Endothelial cell of umbilical vein (primary cell): Measurements from ENCODE around the gene CAMK2D.

ENCODE experiments used
- MAX ChIP-seq: IDR thresholded peaks from 2 replicates; pipeline ENCODE4 v1.6.1; 2011; ENCODE audit not compliant: insufficient read depth, insufficient read length
- POLR2A ChIP-seq: IDR thresholded peaks from 2 replicates; pipeline ENCODE4 v1.6.1; 2012; ENCODE audit warnings: low read depth, mild to moderate bottlenecking, control low read depth, low read length
- TF ChIP-seq, protein P1 (sequence below), 2 donors: IDR thresholded peaks; 1 replicate in 1 of 2; 2 replicates in 1 of 2; pipeline ENCODE4 v1.5.1; 2011; ENCODE audit warnings: low read length in 2 of 2, mild to moderate bottlenecking in 2 of 2, moderate library complexity in 2 of 2, control low read depth in 1 of 2, inconsistent platforms in 1 of 2, low read depth in 1 of 2; ENCODE audit not compliant: insufficient read depth in 1 of 2; ENCODE audit errors: extremely low read depth in 1 of 2

GRCh38 chr4:113445286-113445685 lies 316.3 kb downstream of the CAMK2D start:
- TF ChIP-seq, protein P1, sequence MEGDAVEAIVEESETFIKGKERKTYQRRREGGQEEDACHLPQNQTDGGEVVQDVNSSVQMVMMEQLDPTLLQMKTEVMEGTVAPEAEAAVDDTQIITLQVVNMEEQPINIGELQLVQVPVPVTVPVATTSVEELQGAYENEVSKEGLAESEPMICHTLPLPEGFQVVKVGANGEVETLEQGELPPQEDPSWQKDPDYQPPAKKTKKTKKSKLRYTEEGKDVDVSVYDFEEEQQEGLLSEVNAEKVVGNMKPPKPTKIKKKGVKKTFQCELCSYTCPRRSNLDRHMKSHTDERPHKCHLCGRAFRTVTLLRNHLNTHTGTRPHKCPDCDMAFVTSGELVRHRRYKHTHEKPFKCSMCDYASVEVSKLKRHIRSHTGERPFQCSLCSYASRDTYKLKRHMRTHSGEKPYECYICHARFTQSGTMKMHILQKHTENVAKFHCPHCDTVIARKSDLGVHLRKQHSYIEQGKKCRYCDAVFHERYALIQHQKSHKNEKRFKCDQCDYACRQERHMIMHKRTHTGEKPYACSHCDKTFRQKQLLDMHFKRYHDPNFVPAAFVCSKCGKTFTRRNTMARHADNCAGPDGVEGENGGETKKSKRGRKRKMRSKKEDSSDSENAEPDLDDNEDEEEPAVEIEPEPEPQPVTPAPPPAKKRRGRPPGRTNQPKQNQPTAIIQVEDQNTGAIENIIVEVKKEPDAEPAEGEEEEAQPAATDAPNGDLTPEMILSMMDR (IDR thresholded peaks at IDR 0.05; ENCODE audit: extremely low read depth in 1 of 2, insufficient read depth in 1 of 2, low read depth in 1 of 2, low read length in 2 of 2), result no peak
- no peak for TF ChIP-seq POLR2A
- TF ChIP-seq MAX, result no peak
